Measurements from ENCODE around the gene NFIB. TPM values are rescaled to one million over a fixed set of nuclear protein-coding genes. Genes with fewer than 3 reads are reported as not detected.

Gene NFIB
- total and polyA plus RNA-seq, 2 of the 8 experiments (the other 6 are each of a cell fraction or from before 2014, with no cell fraction given) = 2.6 to 13.1 TPM

DNA sequence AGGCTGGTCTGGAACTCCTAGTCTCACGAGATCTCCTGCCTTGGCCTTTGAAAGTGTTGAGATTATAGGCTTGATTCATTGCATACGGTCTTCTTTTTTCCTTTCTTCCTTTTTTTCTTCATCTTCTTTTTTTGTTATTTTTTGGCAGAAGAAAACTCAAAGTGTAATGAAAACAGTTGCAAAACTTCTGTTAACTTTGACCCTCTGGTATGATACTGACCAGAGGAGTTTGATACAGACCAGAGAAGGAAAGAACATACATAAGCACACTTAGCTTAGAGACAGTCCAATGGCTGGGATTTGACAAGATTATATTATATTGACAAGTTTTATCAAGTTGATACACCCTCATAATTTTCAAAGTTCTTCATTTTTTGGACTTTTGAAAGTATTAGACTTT, 181.2 kb downstream of the NFIB start:
- ChIA-PET CTCF (ENCODE audit: partially characterized antibody) (interaction anchor here (0.9 to 1.5 kb wide), 3 partner anchors 12 to 333 kb away, joined by 3 to 4 read pairs (median 3); no protein-coding TSS in a partner anchor), POLR2A (ENCODE audit: partially characterized antibody) (no interaction called here)
- no peak overlapping the region for H3K27ac ChIP-seq (ENCODE audit: low read depth, low read length)
- TF ChIP-seq CBX8 (IDR thresholded peaks at IDR 0.05; ENCODE audit: borderline replicate concordance, low read depth, low read length) = no peak
- TF ChIP-seq TBP (IDR thresholded peaks at IDR 0.05; ENCODE audit: low read depth, low read length) = no peak
- TF ChIP-seq KDM5A (IDR thresholded peaks at IDR 0.05; ENCODE audit: low read length) = no peak
- no peak for TF ChIP-seq TCF12 (IDR thresholded peaks at IDR 0.05; ENCODE audit: low read depth, low read length)
- TF ChIP-seq PHF8 (conservative IDR thresholded peaks at IDR 0.05; ENCODE audit: low read depth, low read length) = no peak
- TF ChIP-seq TAF7 (optimal IDR thresholded peaks at IDR 0.05; ENCODE audit: borderline replicate concordance, low read depth, low read length) = no peak
- TF ChIP-seq, protein P1, sequence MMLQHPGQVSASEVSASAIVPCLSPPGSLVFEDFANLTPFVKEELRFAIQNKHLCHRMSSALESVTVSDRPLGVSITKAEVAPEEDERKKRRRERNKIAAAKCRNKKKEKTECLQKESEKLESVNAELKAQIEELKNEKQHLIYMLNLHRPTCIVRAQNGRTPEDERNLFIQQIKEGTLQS (IDR thresholded peaks at IDR 0.05; ENCODE audit: insufficient read depth, low read depth, low read length) = no peak
- TF ChIP-seq RFX5 (IDR thresholded peaks at IDR 0.05; ENCODE audit: borderline replicate concordance, low read depth, low read length) = no peak
- no peak for TF ChIP-seq BRCA1 (IDR thresholded peaks at IDR 0.05; ENCODE audit: low read depth, low read length)
- no peaks in the 10 kb centered on the region for H3K9me3 ChIP-seq (ENCODE audit: insufficient read depth in 2 of 2, low read depth in 1 of 2, low read length in 1 of 2)
- no peaks in the 10 kb centered on the region for H4K20me1 ChIP-seq (replicated peaks in 1 of 2; ENCODE audit: control insufficient read depth in 1 of 2, insufficient read depth in 2 of 2, low read length in 2 of 2)
- H2AFZ ChIP-seq (ENCODE audit: low read length) = no peak overlapping the region
- no peak overlapping the region for H3K18ac ChIP-seq (ENCODE audit: extremely low read depth, low read length)
- no peak overlapping the region for H3K56ac ChIP-seq (replicated peaks; ENCODE audit: insufficient read length, low read depth, low read length)
- H4K8ac ChIP-seq (ENCODE audit: extremely low read depth, insufficient read depth, low read length) = no peak overlapping the region
- no peak overlapping the region for H4K5ac ChIP-seq (ENCODE audit: insufficient read length, low read depth, low read length)
- no peak overlapping the region for H2AK5ac ChIP-seq (ENCODE audit: low read depth, low read length)
- H3K27me3 ChIP-seq (replicated peaks in 1 of 4; ENCODE audit: control insufficient read depth in 3 of 4, extremely low read depth in 1 of 4, insufficient read depth in 3 of 4, low read length in 3 of 4) = no peaks in the 10 kb centered on the region
- no peaks in the 10 kb centered on the region for H3K36me3 ChIP-seq (ENCODE audit: control insufficient read depth in 2 of 4, insufficient read depth in 4 of 4, low read length in 3 of 4)
- H4K91ac ChIP-seq (replicated peaks; ENCODE audit: insufficient read length, low read length) = no peak overlapping the region
- WGBS, 2 experiments (ENCODE audit: extremely low coverage in 1 of 2, insufficient coverage in 1 of 2, insufficient read length in 1 of 2, insufficient replicate concordance in 2 of 2, low coverage in 1 of 2, low lambda C conversion rate in 2 of 2, missing lambda C conversion rate in 1 of 2) = 94% methylated on average over 2 of the region's 2 CpGs; no CpG with 5 or more reads in 1 of the 2 experiments
- H3K9ac ChIP-seq (replicated peaks in 1 of 4; ENCODE audit: extremely low read depth in 1 of 4, low read depth in 3 of 4, low read length in 3 of 4) = no peak overlapping the region
- DNase-seq (ENCODE audit: low read depth in 1 of 2, low spot score in 2 of 2) (no peak), FAIRE-seq (no peak)
- no peak overlapping the region for H3K4ac ChIP-seq (replicated peaks; ENCODE audit: insufficient read length, low read depth, low read length)
- H2BK15ac ChIP-seq (ENCODE audit: low read length) = no peak overlapping the region
- no peak overlapping the region for H2BK20ac ChIP-seq (ENCODE audit: low read length)
- no peak overlapping the region for H2BK5ac ChIP-seq (ENCODE audit: low read depth, low read length)
- H3K23me2 ChIP-seq (ENCODE audit: low read depth, low read length) = no peaks in the 10 kb centered on the region
- H3K79me2 ChIP-seq (ENCODE audit: control insufficient read depth in 1 of 2, insufficient read depth in 2 of 2, low read length in 2 of 2) = no peaks in the 10 kb centered on the region
- no peak overlapping the region for H2BK120ac ChIP-seq (replicated peaks; ENCODE audit: low read depth, low read length)
- H3K79me1 ChIP-seq (ENCODE audit: low read depth, low read length) = no peaks in the 10 kb centered on the region
- H3K23ac ChIP-seq (ENCODE audit: insufficient read length) = no peak overlapping the region
- H3K4me2 ChIP-seq (ENCODE audit: insufficient read depth in 1 of 2, low read depth in 2 of 2, low read length in 2 of 2) = no peak overlapping the region
- H3K4me1 ChIP-seq (replicated peaks in 1 of 4; ENCODE audit: control insufficient read depth in 3 of 4, insufficient read depth in 4 of 4, low read length in 3 of 4) = no peaks in the 10 kb centered on the region
- H3K4me3 ChIP-seq (ENCODE audit: extremely low read depth in 1 of 4, insufficient read depth in 2 of 4, low read depth in 3 of 4, low read length in 4 of 4) = no peak overlapping the region
- no peak overlapping the region for H3K14ac ChIP-seq (ENCODE audit: insufficient read length)
- no peak overlapping the region for H2BK12ac ChIP-seq (ENCODE audit: low read depth, low read length)
